Medulla oblongata (tissue), 1 donor: ENCODE measurements around the gene KCNQ2.

Experiments used
- DNase-seq: peaks from one replicate; pipeline ENCODE4 v3.0.0-alpha.2; 2015; ENCODE audit errors: extremely low spot score

The KCNQ2 gene

DNA sequence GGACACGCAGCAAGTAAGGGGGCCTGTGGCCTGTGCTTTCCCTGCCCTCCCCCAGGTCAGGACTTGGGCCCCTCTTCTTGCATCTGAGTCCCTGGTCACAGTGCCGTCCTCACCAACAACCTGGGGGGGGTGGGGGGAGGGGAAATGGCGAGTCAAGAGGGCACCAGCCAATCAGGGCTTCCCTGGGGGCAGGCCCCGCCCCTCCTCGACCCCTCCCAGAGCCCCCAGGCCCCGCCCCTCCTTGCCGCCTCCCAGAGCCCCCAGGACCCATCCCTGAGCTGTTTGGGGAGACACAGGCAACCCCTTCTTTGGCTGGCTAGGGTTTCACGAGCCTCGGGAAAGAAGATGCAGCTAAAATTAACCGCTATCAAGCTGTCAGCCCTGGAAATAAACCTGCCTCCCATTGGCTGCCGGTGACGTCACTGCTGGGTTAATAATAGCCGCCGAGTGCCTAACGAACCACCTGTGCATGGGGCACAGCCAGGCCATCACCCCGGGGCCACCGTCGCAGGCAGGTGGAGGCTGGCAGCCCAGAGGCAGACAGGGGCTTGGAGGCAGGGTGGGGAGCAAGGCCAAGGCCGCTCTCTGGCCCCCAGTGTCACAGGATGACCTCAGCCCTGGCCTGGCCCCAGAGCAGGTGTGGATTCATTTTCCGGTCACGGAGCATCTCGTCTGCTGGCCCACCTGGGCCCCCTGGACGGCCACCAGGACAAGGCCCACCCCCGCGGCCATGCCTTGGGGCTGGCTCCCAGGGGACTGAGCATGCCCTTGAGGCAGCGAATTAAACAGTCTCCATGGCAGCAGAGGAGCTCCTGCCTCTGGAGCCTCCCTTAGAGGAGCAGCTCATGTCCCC lies 29.6 kb upstream of the KCNQ2 start:
- DNase-seq, result no peak

- no peak for DNase-seq
Observed at GRCh38 chr20:63500902-63501817, 28.7 kb upstream of the KCNQ2 start.

- no peak for DNase-seq
Observed at GRCh38 chr20:63500151-63500901, 27.9 kb upstream of the KCNQ2 start.

DNA sequence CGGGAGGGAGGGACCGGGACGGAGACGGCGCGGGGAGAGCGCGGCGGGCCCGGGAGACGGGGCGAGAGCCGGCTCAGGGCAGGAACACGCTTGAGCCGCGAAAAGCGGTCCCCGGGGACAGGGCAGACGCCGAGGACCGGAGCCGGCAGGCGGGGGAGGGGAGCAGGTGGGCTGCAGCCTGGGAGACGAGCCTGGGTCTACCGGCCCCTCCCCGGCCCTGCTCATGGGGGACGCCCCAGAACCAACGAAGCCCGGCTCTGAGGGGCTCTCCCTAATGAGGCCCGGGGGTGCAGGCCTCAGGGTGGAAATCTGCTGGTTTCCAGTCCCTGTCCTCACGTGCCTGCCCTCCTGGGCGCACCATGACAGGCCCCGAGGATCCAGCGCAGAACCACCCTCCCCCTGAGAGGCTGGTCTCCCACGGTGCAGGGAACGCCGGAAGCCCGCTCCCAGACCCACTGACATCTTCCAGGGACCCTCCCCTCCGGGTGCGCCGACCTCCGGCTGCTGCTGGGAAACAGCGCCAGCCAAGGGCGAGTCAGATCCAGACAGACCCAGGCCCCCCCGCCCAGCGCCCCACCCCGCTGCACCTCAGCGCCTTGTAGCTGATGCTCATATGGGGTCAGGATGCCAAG lies 27.0 kb upstream of the KCNQ2 start:
- DNase-seq, result no peak

- no peak for DNase-seq
Observed at GRCh38 chr20:63498960-63499337, 26.5 kb upstream of the KCNQ2 start, which contains the start of gene EEF1A2. Gene EEF1A2, minus strand, starts transcription at chr20:63499083. Its CDS starts 1,320 bp downstream, at chr20:63497763.

- DNase-seq, result no peak
Observed at GRCh38 chr20:63497946-63498935, 25.8 kb upstream of the KCNQ2 start.

DNA sequence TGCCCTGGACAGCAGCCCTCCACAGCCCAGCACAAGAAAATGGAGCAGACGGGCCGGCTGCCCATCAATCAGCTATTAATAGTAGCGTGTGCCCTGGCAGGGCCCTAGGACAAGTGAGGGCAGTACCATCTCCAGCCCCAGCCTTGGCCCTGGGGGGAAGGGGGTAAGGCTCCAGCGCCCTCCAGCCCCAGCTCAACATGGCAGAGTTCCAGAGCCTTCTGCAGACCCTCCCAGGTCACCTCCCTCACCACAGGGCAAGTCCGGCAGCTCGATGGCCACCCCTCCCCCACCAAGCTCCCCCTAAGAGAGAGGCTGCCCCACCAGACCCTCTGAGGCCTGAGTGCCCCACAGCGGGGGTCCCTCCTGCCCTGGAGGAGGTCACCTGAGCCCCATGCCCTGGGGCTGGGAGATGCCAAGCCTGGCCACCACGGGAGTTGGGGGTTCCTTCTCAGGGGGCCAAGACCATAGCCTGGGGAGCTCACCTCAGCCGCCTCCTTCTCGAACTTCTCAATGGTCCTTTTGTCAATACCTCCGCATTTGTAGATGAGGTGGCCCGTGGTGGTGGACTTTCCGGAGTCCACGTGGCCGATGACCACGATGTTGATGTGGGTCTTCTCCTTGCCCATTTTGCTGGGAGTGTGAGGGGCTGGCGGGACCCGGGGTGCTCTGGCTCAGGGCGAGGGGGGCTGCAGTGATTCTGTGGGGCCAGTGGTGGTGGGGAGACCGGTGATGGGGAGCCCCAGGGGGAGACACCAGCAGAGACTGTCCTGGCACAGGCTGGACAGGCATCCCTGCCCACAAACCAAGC lies 24.9 kb upstream of the KCNQ2 start:
- DNase-seq, result no peak

DNA sequence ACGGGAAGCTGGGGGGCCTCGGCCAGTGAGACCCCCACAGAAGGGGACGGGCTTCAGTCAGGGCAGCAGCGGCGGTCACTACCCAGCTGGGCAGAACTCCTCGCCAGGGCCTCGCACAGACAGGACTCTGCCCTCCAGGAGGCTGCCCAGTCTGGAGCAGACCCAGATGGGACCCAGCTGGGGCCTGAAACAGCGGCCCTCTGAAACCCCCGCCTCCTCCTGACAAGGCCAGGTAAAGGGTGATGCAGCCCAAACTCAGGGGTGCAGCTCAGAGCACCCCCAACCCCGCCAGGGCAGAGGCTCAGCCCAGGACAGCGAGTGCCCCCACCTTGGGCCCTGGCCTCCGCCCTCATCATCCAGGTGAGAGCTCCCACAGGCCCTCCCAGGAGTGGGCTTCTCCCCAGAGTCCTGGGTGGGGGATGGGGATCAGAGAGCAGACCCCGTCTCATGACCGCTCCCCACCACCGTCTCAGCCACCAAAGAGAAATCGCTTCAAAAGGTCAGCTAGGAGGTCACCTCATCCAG lies 24.2 kb upstream of the KCNQ2 start:
- DNase-seq, result no peak

GRCh38 chr20:63495741-63496595 lies 23.5 kb upstream of the KCNQ2 start:
- peak; percentile 63 for DNase-seq

DNA sequence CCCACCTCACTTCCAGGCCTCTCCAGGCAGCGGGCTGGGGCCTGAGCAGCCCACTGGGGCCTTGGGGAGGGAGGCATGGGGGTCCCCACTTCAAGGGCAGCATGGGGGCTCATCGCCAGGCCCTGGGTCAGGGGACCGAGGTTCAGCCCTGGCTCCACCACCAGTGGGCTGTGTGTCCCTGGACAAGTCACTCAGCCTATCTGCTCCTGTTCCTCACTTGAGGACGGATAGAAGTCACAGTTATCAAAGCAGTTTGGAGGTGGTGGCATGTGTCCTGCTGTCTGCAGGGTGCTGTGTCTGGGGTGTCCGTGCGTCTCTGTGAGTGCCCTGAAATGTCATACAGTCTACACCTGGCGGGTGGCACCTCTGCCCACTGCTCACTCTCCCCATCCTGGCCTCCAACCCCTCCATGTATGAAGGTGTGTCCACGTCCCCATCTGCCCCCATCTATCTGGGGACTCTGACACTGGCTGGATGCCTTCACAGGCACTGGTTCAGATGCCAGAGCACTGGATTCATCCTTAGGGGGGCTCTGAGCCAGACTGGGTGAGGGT lies 22.8 kb upstream of the KCNQ2 start:
- no peak for DNase-seq

DNA sequence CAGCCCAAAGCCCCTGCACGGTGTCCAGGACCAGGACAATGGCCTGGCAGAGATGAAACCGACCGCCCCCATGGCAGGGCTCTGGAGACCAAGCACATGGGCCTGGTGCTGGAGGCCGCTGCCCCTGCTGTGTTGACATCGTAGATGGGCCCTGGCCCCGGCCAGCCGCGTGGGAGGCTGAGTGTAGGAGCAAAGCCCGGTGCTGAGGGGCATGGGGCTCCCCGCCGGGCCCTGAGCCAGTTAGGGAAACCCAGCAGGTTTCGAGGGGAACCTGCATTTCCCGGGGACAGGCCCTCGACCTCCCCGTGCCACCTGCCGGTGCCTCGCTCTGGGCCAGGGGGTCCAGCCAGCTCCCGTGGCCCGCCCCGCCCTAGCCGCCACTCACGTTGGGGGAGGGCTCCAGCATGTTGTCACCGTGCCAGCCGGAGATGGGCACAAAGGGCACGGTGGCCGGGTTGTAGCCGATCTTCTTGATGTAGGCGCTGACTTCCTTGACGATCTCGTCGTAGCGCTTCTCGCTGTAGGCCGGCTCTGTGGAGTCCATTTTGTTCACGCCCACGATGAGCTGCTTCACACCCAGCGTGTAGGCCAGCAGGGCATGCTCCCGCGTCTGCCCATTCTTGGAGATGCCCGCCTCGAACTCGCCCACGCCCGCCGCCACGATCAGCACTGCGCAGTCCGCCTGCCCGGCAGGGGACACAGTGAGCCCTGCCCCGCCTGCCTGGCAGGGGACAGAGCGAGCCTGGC lies 22.1 kb upstream of the KCNQ2 start:
- no peak for DNase-seq

DNA sequence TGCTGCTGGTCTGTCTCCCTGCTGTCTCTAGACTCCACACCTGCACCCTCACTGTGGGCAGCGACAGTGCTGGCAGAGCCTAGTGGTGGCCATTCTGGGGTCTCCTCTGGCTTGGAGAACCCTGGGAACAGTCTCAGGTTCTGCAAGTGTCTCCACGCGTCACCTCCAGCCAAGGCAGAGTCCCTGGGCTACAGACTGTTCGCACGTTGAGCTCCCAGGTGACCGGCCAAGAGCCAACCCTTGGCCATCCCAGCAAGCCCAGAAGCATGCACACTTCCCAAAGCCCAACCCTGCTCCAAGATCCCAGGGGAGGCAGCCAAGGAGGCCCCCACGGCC lies 21.6 kb upstream of the KCNQ2 start:
- DNase-seq, result no peak

GRCh38 chr20:63493563-63494020 lies 21.1 kb upstream of the KCNQ2 start:
- no peak for DNase-seq

GRCh38 chr20:63492982-63493381 lies 20.5 kb upstream of the KCNQ2 start:
- DNase-seq, result no peak

DNA sequence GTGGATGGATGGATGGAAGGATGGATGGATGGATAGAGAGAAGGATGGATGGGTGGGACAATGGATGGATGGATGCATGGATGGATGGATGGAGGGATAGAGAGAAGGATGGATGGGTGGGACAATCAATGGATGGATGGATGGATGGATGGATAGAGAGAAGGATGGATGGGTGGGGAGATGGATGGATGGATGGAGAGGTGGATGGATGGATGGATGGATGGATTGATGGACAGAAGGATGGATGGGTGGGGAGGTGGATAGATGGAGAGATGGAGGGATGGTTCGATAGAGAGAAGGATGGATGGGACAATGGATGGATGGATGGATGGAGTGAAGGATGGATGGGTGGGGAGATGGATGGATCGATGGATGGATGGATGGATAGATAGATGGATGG lies 20.1 kb upstream of the KCNQ2 start:
- no peak for DNase-seq

DNA sequence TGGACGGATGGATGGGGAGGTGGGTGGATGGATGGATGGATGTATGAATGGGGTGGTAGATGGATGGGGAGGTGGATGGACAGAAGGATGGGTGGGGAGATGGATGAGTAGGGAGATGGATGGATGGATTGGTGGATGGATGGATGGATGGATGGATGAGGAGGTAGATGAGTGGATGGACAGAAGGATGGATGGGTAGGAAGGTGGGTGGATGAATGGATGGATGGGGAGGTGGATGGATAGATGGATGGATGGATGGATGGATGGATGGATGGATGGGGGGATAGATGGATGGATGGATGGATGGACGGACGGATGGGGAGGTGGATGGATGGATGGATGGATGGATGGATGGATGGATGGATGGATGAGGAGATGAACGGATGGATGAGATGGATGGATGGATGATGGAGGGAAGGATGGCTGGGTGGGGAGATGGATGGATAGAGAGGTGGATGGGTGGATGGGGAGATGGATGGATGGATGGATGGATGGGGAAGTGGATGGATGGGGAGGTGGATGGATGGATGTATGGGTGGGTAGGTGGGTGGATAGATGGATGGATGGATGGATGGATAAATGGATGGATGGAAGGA lies 19.3 kb upstream of the KCNQ2 start:
- DNase-seq, result no peak

- no peak for DNase-seq
Observed at GRCh38 chr20:63491078-63491477, 18.6 kb upstream of the KCNQ2 start.
